Bone marrow (tissue), 2 donors: Measurements from ENCODE around the gene MYOZ2.

ENCODE experiments used
- DNase-seq, 2 donors: peaks; one replicate each; lab custom pipeline; 2025; lab: John Stamatoyannopoulos, UW

Gene MYOZ2

DNA sequence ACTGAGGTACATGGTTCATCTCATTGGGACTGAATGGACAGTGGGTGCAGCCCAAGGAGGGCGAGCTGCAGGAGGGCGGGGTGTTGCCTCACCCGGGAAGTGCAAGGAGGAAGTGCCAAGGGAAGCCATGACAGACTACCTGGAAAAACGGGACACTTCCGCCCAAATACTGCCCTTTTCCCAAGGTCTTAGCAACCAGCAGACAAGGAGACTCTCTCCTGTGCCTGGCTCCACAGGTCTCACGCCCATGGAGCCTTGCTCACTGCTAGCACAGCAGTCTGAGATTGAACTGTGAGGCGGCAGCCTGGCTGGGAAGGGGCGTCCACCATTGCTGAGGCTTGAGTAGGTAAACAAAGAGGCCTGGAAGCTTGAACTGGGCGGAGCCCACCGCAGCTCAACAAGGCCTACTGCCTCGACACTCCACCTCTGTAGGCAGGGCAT, 62.2 kb downstream of the MYOZ2 start:
- DNase-seq = no peak

DNA sequence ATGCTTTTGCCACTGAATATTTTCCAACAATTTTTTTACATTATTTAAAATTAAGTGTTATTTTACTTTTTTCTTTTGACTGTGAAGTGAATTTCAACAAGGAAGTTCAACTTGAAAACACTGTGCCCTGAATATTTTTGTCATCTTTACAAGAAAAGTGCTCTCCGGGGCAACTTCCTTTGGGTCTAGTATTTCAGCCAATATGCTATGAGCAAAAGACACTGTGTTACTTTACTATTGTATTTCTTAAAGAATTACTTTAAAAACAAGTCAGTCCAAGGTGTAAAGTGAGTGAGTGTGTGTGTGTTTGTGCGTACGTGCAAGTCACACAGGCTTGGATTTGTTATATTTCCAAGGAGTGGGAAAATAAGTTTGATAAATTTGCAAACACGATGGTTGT, 69.3 kb downstream of the MYOZ2 start:
- DNase-seq = no peak

DNA sequence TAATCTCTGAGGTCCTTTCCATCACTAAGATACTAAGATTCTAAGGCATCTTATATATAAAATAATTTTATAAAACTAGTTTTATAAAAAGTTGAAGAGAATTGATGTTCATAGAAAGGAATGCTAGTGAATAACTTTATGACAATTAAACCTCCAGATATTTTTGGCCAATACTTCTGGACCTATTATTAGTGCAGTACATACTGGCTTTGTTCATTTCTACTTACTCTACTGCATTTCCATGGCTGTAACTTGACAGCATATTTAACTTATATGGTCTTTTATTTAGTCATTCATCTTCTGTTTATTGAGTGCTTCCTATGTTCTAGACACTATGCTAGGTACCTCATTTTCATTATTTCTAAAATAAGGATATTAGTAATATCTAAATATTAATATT, 70.1 kb downstream of the MYOZ2 start:
- no peak for DNase-seq

DNA sequence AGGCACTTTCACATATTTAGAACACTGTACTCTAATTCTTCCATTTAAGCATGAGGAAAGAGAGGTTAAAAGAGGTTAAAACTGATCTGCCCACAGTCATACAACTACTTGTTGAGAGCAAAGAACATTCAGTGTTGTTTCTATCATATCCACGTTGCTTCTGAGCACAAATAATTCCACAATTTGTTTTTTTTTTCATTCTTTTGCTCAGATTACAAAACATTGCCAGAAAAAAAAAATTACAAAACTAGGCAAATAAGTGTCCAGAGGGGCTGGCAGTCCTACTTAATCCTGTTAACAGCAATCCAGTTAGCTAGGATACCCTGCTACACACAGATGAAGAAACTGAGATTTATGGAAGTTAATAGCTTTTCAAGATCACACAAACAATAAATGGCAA, 70.5 kb downstream of the MYOZ2 start:
- DNase-seq = no peak

DNA sequence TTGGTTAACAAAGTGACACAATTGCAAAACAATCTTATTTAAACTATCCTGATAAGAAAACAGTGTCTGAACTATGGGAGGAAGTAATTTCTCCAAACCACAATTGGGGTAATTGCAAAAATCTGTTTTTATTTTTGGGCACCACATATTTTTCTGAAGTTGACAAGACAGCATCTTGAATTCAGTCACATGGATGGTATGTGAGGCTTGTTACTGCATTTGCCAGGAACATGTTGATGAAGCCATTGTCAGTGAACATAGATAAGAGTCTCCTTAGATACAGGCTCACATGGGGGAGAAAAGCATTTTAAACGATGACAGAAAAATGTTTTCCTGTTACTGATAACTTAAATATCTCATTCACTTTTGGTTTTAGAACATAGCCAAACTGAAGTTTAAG, 71.4 kb downstream of the MYOZ2 start:
- DNase-seq = no peak

DNA sequence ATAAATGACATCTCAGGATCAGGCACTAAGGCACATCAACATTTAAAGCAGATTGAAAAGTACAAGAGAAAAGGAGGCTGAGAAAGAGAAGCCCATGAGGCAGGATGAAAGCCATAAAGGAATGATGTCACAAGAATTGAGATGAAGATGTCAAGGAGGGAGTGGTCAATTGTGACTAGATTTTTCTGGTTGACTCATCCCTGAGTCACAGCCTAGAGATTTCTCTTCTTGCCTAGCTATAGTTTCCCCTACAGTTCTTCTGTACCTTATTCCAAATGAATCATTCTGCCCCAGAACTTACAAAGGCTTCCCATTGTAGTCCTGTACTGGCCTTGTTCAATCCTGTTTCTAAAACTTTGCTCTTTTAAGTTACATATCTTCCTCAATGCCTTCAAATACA, 73.4 kb downstream of the MYOZ2 start:
- DNase-seq = peak in 1 of 2 donors; percentile 7

DNA sequence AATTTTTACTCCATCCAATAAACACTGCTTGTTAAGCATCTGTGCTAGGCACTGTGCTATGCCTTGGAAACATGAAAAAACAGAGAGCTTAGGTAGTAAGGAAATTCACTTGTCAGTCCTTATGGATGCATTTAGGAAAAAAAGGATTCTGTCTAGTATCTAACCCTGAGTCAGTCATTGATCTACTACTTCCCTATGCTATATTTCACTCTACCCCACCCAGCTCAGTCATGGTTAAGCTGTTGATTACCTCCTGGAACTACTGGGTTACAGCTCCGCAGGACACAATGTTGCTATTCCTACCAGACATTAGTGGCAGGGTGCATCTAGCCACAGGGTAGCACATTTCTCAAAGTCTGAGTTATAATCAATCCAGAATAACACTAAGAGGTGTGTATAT, 74.0 kb downstream of the MYOZ2 start:
- DNase-seq = no peak

DNA sequence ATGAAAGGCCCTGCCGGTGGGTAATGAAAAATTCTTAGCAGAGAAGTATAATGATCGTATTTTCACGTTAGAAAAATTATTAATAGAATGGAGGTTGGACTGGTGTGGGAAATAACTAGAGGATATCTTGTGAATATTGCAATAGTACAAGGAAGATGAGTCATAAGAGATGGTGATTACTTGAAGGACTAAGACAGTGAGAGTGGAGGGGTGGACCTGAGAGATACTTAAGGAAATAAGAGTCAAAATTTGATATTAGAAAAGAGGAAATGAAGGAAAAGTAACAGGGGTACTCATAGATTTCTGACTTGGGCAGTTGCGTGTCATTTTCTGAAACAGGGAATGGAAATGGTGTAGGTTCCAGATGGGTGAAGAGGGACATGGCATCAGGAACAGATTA, 75.1 kb downstream of the MYOZ2 start:
- DNase-seq = no peak

DNA sequence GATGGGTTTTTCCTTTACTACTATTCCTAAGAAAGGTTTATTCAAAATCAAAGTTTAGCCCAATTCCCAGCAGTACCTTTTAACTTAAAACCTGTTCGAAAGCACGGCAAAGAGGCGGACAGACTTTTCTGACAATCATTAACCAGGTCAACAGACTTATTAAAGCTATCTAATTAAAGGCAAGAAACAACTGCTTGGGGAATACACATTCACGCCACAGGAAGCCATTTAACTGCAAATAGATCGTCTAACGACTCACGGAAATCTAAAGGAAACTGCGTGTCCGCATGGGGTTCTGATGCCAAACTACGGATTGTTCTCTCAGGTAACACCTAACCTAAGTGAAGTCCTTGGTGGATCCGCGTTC, 76.2 kb downstream of the MYOZ2 start:
- no peak for DNase-seq

DNA sequence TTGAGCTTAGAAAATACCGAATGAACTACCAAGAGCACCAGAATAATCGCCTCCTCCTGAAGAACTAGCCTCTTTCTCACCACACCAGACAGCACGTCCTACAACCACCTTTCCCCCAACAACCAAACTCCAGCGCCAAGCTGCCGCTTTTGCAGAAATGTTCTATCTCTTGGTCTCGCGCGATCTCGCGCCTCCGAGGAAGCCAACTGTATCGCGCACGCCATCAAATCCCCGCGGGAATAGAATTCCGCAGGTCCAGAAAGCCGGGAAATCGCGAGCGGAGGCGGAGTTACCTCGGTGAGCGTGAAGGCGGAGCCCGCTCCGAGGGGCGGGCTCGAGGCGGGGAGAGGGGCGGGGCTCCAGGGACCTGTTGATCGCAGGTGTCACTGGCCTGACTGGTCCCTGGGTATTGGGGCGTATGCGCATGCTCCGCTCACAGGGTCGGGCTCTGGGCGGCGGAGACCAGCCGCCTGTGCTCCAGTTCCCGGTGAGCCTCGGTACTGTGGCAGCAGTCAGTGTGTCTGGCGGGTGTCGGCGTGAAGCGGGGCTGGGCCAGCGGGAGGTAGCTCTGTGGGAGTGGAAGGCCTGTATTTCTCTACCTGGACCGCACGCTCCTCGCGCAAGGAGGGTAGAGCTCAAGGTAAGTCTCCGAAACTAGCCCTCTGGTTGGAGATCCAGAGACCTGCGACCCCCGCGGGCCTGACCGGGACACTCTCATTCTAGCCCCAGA, 76.8 kb downstream of the MYOZ2 start, which contains the start of gene USP53:
USP53 (plus strand) TSS at position 480 of the 730 bp plus-strand sequence. CDS start 27,047 bp downstream, outside the sequence.
- DNase-seq = peak in 1 of 2 donors; percentile 81

DNA sequence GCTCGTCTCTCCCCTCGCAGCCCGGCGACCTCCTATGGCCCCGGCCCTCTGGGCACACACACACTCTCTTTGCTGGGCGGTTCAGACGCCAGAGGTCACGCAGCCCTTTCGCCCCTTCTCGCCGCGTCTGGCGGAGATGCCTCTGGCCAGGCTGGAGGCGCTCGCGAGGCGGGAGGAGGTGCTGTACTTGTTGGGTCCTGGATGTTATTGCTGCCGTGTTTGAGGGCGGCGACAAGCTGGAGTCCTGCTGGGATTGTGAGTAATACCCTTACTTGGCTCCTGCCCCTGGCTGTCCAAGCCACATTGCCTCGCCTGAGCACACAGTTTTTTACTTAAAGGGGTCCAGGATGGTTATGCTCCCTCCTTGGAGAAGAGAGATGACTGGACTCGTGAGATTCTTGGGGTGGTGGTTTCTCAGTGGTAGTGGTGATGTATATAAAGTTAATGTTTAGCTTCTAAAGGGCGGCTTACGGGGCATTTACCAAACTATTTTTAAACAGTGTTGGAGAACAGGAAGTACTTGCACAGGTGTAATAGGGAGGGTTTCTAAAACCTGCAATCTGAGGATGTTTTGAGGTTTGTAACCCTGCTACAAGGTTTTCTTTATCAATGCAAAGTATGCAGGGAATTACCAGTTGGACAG, 77.5 kb downstream of the MYOZ2 start:
- DNase-seq = peak in 1 of 2 donors; percentile 81

DNA sequence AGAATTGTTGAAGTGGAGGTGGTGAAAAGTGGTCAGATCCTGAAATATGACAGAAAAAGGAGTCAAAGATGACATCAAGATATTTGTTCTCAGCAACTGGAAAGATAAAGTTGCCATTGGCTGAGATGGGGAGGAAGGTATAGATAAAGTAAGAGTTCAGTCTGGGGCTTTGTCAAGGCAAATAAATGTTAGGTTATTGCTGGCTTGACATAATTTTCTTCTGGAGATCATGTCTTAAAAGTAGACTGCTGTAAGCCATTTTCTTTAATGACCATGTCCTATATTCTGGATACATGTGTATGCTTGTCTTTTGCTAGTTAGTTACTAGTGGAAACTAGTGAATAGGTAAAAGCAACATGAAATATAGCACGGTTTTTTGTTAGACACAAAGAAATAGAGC, 82.5 kb downstream of the MYOZ2 start:
- no peak for DNase-seq

DNA sequence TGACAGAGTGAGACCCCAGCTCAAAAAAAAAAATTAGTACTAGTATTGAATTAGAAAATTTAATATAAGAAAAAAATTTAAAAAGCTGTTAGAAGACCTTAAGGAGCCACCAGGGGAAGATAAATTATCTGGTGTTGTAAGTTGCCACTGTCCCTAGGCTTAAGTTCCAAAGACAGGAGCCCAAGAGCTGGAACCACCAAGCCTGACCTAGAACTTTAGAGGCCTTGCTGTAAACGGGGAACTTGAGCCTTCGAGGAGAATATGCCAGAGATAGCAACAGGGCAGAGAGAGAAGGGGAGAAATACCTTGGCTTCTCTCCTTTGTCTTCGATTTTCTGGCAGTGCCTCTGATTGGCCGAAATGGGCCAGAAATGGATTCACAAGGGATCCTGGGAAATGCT, 85.8 kb downstream of the MYOZ2 start:
- DNase-seq = no peak

DNA sequence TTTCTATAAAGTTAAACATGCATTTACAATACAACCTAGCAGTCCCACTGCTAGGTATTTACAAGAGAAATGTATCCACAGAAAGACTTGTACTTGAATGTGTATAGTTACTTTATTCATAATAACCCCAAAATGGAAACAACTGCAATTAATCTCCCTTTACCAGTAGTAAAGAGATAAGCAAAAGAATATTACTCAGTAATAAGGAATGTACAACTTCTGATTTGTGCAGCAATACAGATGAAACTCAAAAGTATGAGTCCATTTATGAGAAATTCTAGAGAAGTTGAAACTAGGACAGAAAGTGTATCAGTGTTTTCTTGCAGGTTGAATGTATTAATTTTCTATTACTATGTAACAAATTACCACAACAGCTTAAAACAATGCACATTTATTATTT, 92.1 kb downstream of the MYOZ2 start:
- DNase-seq = no peak

DNA sequence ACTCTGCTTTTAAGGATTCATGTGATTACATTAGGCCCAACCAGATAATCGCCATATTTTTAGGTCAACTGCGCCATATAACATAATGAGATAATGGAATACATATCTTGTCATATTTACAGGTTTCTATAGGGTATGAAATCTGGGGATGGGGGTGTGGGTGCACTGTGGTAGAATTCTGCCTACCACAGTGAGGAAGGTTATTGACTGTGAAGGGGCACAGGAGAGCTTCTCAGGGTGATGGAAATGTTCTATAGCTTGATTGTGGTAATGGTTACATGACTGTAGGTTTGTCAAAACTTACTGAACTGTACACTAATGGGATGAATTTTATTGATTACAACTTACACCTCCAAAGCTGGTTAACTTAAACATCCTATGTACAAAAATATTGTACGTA, 92.8 kb downstream of the MYOZ2 start:
- DNase-seq = no peak

DNA sequence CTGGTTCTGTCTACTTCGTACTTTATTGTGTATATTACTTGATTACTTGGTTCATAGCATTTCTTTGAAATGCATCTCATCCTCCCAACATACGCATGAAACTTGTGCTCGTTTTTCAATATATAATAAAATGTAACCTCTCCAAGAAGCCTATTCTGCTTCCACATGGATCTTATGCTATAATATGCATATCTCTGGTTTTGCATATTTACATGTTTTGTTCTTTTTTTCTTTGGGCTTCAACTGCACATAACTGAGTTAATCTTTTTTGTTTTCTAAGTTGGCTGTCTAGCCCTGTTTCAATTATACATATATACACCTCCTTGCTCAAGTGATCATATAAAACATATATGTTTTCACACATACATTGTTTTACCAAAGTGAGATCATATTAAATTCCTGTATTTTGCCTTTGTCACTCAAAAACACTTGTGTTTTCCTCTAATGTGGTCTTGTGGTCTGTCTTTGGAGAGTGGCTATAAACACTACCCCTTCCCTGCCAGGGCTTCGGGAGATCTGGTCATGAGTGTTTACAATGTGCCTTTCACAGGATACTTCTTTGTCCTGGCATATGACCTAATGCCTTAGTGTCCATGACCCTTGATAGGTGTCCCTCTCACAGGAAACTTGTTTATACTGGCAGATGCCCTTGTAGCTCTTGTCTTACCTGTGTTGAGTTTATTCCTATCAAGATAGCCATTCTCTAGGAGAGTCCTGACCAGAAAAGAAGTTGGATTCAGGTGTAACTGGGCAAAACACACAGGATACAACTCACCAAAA, 94.5 kb downstream of the MYOZ2 start:
- DNase-seq = no peak

DNA sequence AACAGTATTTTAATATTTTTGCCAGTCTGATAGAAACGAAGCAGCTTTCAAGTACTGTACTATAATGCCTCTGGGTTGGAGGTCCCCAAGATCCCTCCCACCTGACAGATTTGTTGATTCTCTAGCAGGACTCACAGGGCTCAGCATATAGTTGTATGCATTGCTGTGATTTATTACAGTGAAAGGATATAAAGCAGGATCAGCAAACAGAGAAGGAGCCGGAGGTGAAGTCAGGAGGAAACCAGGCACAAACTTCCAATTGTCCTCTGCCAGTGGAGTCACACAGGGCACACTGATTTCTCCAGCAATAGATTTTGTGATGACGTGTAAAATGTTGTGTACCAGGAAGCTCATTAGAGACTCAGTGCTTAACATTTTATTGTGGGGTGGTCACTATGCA, 95.9 kb downstream of the MYOZ2 start:
- DNase-seq = no peak

DNA sequence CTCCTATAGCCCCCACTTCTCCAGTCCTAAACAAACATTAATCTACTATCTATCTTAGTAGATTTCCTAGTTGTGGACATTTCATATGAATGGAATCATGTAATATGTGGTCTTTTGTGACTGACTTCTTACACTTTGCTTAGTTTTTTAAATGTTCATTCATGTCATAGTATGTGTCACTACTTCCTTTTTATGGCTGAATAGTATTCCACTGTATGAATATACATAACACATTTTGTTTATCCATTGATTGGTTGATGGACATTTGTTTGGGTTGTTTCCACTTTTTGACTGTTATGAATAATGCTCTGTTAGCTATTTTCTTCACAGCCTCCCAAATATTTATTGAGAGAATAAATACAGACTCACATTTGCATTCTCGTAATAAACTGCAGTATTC, 96.7 kb downstream of the MYOZ2 start:
- no peak for DNase-seq

DNA sequence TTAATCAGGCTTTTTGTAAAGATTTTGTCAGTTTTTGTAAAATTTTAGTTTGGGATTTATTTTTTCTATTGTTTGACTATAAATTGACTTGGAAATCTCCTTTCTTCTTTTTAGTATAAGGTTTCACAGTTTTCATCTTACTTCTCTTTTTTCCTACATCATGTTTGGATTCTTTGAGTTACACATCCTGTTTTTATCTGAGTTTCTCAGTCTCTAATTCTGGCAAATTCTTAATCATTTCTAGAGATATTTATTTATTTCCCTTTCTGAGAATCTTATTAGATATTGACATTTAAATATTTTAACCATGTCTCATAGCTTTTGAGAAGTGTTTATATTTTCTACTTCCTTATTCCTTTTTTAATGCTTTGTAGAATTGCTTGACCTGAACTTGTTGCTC, 97.6 kb downstream of the MYOZ2 start:
- DNase-seq = no peak

DNA sequence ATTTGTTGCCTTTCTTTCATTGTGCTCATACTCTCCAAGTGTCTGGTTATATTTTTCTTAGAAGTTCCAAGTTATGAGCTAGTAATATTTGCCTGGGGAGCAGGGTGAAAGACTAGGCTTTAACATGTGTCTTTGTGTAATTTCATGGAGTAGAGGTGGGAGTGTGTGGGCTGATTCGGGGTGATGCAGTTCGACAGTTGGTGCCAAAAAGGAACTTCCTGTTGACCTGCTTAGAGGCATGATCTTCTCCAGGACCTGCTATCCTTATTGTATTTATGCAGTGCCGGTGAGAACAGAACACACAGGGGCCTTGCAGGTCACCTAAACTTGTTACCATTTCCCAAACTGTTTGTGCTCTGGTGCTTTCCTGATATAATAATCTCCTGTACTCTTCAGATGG, 98.1 kb downstream of the MYOZ2 start:
- DNase-seq = no peak

DNA sequence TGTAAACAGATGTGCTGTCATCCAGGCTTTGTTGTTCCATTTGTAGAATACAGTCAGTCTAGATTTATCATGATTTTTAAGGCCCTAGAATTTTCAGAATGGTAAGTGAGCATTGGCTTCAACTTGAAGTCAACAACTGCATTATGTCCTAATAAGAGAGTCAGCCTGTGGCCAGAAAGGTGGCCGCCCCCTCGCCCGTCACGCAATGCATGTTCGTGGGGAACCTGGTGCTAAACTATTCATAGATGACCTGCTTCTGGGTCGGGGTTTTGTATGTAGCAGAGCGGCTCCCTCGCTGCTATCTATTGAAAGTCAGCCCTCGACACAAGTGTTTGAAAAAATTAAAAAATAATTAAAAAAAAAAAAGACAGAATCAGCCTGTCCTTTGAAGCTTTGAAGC, 101.6 kb downstream of the MYOZ2 start:
- DNase-seq = no peak
